IMR-90 (cell line): ENCODE data around the gene ZNF550. TPM values are rescaled to one million over a fixed set of nuclear protein-coding genes. Genes with fewer than 3 reads are reported as not detected.
"Not testable (repeated sequence)": the region's sequence is repeated elsewhere in the genome, so short reads cannot be mapped to it uniquely, and the experiment has no call there.

Experiments used
- ATAC-seq: fragments of 200-7000 bp; cut with Tn5 transposase; 2 replicates; pipeline ENCODE4 v1.9.1; 2020; ENCODE audit warnings: low read depth, mild to moderate bottlenecking, moderate library complexity
- BruUV-seq: library from RNA; stranded (reverse); fragments of 400-500 nt; replicated peaks from 2 replicates; lab custom pipeline; 2021; lab: Mats Ljungman, UMichigan
- CTCF ChIA-PET: fragments of 300-600 bp; formaldehyde crosslinking; extraction: SDS; loops from one replicate; lab custom pipeline; 2021; ENCODE audit warnings: antibody characterized with exemption; lab: Yijun Ruan, JAX
- POLR2A ChIA-PET: fragments of 300-600 bp; sonication (Branson Sonifier 250); formaldehyde crosslinking; loops from one replicate; lab custom pipeline; 2022; ENCODE audit warnings: antibody characterized with exemption; ENCODE audit not compliant: unreplicated experiment; lab: Charles Lee
- DNase-seq: peaks from one replicate; pipeline ENCODE4 v3.0.0; 2013
- H2AFZ ChIP-seq: replicated peaks from 2 replicates; pipeline ENCODE3; 2013; ENCODE audit warnings: low read length, mild to moderate bottlenecking; ENCODE audit not compliant: poor library complexity
- H2AK5ac ChIP-seq: 2 replicates; pipeline ENCODE4 v1.6.1; 2013; ENCODE audit warnings: low read depth, low read length, inconsistent platforms
- H2AK9ac ChIP-seq: replicated peaks from 2 replicates; pipeline ENCODE3; 2013; ENCODE audit warnings: mild to moderate bottlenecking, low read depth, low read length, moderate library complexity; ENCODE audit not compliant: poor library complexity
- H2BK120ac ChIP-seq: 2 replicates; pipeline ENCODE4 v1.6.1; 2013; ENCODE audit warnings: low read depth, low read length, inconsistent platforms
- H2BK15ac ChIP-seq: 3 replicates; pipeline ENCODE4 v1.6.1; 2013; ENCODE audit warnings: low read depth, low read length, inconsistent platforms
- H2BK20ac ChIP-seq: 2 replicates; pipeline ENCODE4 v1.6.1; 2013; ENCODE audit warnings: low read depth, mild to moderate bottlenecking, inconsistent platforms, low read length, moderate library complexity
- H2BK5ac ChIP-seq: 2 replicates; pipeline ENCODE4 v1.6.1; 2013; ENCODE audit warnings: mild to moderate bottlenecking, low read depth, low read length, inconsistent platforms; ENCODE audit not compliant: poor library complexity, severe bottlenecking
- H3K14ac ChIP-seq: replicated peaks from 2 replicates; pipeline ENCODE4 v1.6.1; 2013; ENCODE audit warnings: low read depth, low read length, inconsistent platforms
- H3K18ac ChIP-seq: 2 replicates; pipeline ENCODE4 v1.6.1; 2013; ENCODE audit warnings: low read depth, low read length, control low read depth
- H3K23ac ChIP-seq: 2 replicates; pipeline ENCODE4 v1.6.1; 2013; ENCODE audit warnings: low read depth, low read length, inconsistent platforms
- H3K27ac ChIP-seq: 2 replicates; pipeline ENCODE4 v1.5.1; 2013; ENCODE audit warnings: mild to moderate bottlenecking, control low read depth, low read length; ENCODE audit not compliant: insufficient read depth
- H3K27me3 ChIP-seq: 2 replicates; pipeline ENCODE4 v1.6.1; 2013; ENCODE audit warnings: low read length; ENCODE audit not compliant: control insufficient read depth, insufficient read depth
- H3K36me3 ChIP-seq: 2 replicates; pipeline ENCODE4 v1.6.1; 2013; ENCODE audit warnings: low read length, mixed read lengths; ENCODE audit not compliant: control insufficient read depth, insufficient read depth
- H3K4ac ChIP-seq: 2 replicates; pipeline ENCODE4 v1.6.1; 2013; ENCODE audit warnings: low read depth, low read length, inconsistent platforms
- H3K4me1 ChIP-seq: 2 replicates; pipeline ENCODE4 v1.6.1; 2013; ENCODE audit warnings: low read length, mixed read lengths; ENCODE audit not compliant: control insufficient read depth, insufficient read depth
- H3K4me2 ChIP-seq: 2 replicates; pipeline ENCODE4 v1.6.1; 2013; ENCODE audit warnings: low read depth, mild to moderate bottlenecking, control low read depth, low read length, moderate library complexity
- H3K4me3 ChIP-seq: 2 replicates; pipeline ENCODE4 v1.5.1; 2013; ENCODE audit warnings: low read depth, mild to moderate bottlenecking, control low read depth, low read length, moderate library complexity; ENCODE audit not compliant: insufficient read depth
- H3K56ac ChIP-seq: 2 replicates; pipeline ENCODE4 v1.6.1; 2013; ENCODE audit warnings: low read length, inconsistent platforms; ENCODE audit not compliant: insufficient read depth; ENCODE audit errors: extremely low read depth
- H3K79me1 ChIP-seq, 2 experiments: 2 replicates each; pipeline ENCODE4 v1.6.1; 2013; ENCODE audit warnings: low read length in 2 of 2, inconsistent platforms in 1 of 2, low read depth in 1 of 2
- H3K9ac ChIP-seq: 2 replicates; pipeline ENCODE4 v1.6.1; 2013; ENCODE audit warnings: low read depth, low read length, control low read depth
- H3K9me1 ChIP-seq: 2 replicates; pipeline ENCODE4 v1.6.1; 2013; ENCODE audit warnings: low read length, inconsistent platforms; ENCODE audit not compliant: insufficient read depth
- H3K9me3 ChIP-seq: 2 replicates; pipeline ENCODE4 v1.6.1; 2013; ENCODE audit warnings: low read length; ENCODE audit not compliant: control insufficient read depth, insufficient read depth
- H4K20me1 ChIP-seq: 2 replicates; pipeline ENCODE4 v1.6.1; 2013; ENCODE audit warnings: low read length, inconsistent platforms; ENCODE audit not compliant: insufficient read depth
- H4K5ac ChIP-seq: 2 replicates; pipeline ENCODE4 v1.6.1; 2013; ENCODE audit warnings: mild to moderate bottlenecking, low read depth, low read length, control low read depth
- H4K8ac ChIP-seq, 2 experiments: 2 replicates each; pipeline ENCODE4 v1.6.1; 2013; ENCODE audit warnings: low read depth in 2 of 2, low read length in 2 of 2, control low read depth in 1 of 2, inconsistent platforms in 1 of 2
- H4K91ac ChIP-seq: 2 replicates; pipeline ENCODE4 v1.6.1; 2013; ENCODE audit warnings: low read depth, low read length, inconsistent platforms; ENCODE audit not compliant: insufficient read depth
- WGBS, 2 experiments: methylation state at CpG; one replicate each; pipeline versions ENCODE4 v1.1.5 to v1.1.7; 2013; ENCODE audit warnings: missing lambda C conversion rate in 2 of 2; ENCODE audit not compliant: insufficient read length in 1 of 2; ENCODE audit errors: extremely low coverage in 2 of 2; 5-methylcytosine and 5-hydroxymethylcytosine counted together
- dilution Hi-C: fragments of 300-500 bp; cut with HindIII; formaldehyde crosslinking; loops from one replicate; pipeline ENCODE4 v1.14.3; 2018; ENCODE audit warnings: low sequenced_read_pairs; ENCODE audit not compliant: unreplicated experiment
- in situ Hi-C: fragments of 300-500 bp; cut with MboI; formaldehyde crosslinking; loops from 3 replicates; pipeline ENCODE4 v1.14.3; 2019; ENCODE audit warnings: low sequenced_read_pairs, inconsistent platforms, mixed read lengths
- intact Hi-C: fragments of 100-400 bp; cut with micrococcal nuclease; formaldehyde crosslinking; loops from 2 replicates; pipeline ENCODE4 v1.10.0; 2022
- polyA plus RNA-seq, 3 experiments: library from polyadenylated mRNA; depleted of rRNA; stranded (reverse); fragments of >200 nt; gene quantifications; 2 replicates each; pipeline ENCODE4 v1.2.3, GENCODE V29; 2012; ENCODE audit warnings: low replicate concordance in 1 of 3
- total RNA-seq: library from RNA; depleted of rRNA; stranded (reverse); fragments of >200 nt; gene quantifications from 2 replicates; pipeline ENCODE4 v1.2.3, GENCODE V29; 2012

Gene ZNF550
- total and polyA plus RNA-seq, 2 of the 4 experiments (the other 2 are of a cell fraction), result 5.7 to 12.5 TPM

GRCh38 chr19:57488299-57488644 lies 71.4 kb downstream of the ZNF550 start:
- intact Hi-C loops, dilution Hi-C loops, in situ Hi-C loops, H3K23ac ChIP-seq, H3K27me3 ChIP-seq, H3K9me1 ChIP-seq, H4K20me1 ChIP-seq, H2BK120ac ChIP-seq, BruUV-seq, H2BK20ac ChIP-seq, H3K4me1 ChIP-seq, H3K9me3 ChIP-seq, CTCF ChIA-PET, H2BK5ac ChIP-seq, POLR2A ChIA-PET: not testable (repeated sequence)
- ATAC-seq (peak; percentile 22; the same call in 1 of the 2 replicates), DNase-seq (peak; percentile 29)
- Histone ChIP-seq H2AK5ac (peak overlapping the region; percentile 11; the same call in 1 of the 2 replicates), H3K18ac (peak overlapping the region; percentile 94; the same call in 1 of the 2 replicates), H3K79me1 (peaks cover 12 to 18% of the 10 kb centered on the region in 2 experiments), H3K9ac (peak overlapping the region; percentile 85), H2AK9ac (peak overlapping the region; percentile 89), H3K36me3 (peaks cover 25% of the 10 kb centered on the region), H4K91ac (peak overlapping the region; percentile 70), H3K4me2 (peak overlapping the region; percentile 99), H4K8ac (peak overlapping the region; percentile 80 to 89; a peak in 3 of 4 replicates), H4K5ac (peak overlapping the region; percentile 88), H2BK15ac (0 out of 3 replicates have a peak overlapping the region, but pooled peaks have one; percentile 63), H3K4ac (peak overlapping the region; percentile 29), H3K27ac (peak overlapping the region; percentile 79; the same call in 1 of the 2 replicates), H3K14ac (peak overlapping the region; percentile 67; the same call in 1 of the 2 replicates), H3K4me3 (peak overlapping the region; percentile 52), H3K56ac (peak overlapping the region; percentile 10; the same call in 1 of the 2 replicates), H2AFZ (peak overlapping the region; percentile 40)
- WGBS, 2 experiments, result no CpG with 5 or more reads among the region's 1 CpG

GRCh38 chr19:57487477-57488298 lies 72.0 kb downstream of the ZNF550 start, which contains the start of gene ZNF419:
TSS of gene ZNF419 (plus strand) at chr19:57487750. CDS start at chr19:57487951, 201 bp downstream.
- Histone ChIP-seq H3K4me3 (peak within 1 kb of the TSS; percentile 64), H2AK9ac (peak within 1 kb of the TSS; percentile 89), H2AK5ac (peak within 1 kb of the TSS; percentile 11; the same call in 1 of the 2 replicates), H4K91ac (peak within 1 kb of the TSS; percentile 70), H4K5ac (peak within 1 kb of the TSS; percentile 88), H2BK15ac (0 out of 3 replicates have a peak within 1 kb of the TSS, but pooled peaks have one; percentile 63), H3K4me2 (peak within 1 kb of the TSS; percentile 99), H3K14ac (peak within 1 kb of the TSS; percentile 67; the same call in 1 of the 2 replicates), H3K56ac (peak within 1 kb of the TSS; percentile 10; the same call in 1 of the 2 replicates), H3K4ac (peak within 1 kb of the TSS; percentile 29), H3K18ac (peak within 1 kb of the TSS; percentile 94; the same call in 1 of the 2 replicates), H3K79me1 (peaks cover 12 to 18% of the 10 kb centered on the region in 2 experiments), H3K9ac (peak within 1 kb of the TSS; percentile 85), H4K8ac (peak within 1 kb of the TSS; percentile 80 to 89; a peak in 3 of 4 replicates), H3K36me3 (peaks cover 19% of the 10 kb centered on the region), H3K27ac (peak within 1 kb of the TSS; percentile 79), H2AFZ (peak within 1 kb of the TSS; percentile 96)
- H3K27me3 ChIP-seq, H2BK20ac ChIP-seq, in situ Hi-C loops, H2BK120ac ChIP-seq, POLR2A ChIA-PET, H3K4me1 ChIP-seq, H3K9me1 ChIP-seq, H3K23ac ChIP-seq, dilution Hi-C loops, CTCF ChIA-PET, H3K9me3 ChIP-seq, H4K20me1 ChIP-seq, intact Hi-C loops, H2BK5ac ChIP-seq, BruUV-seq: not testable (repeated sequence)
- DNase-seq (peak; percentile 84), ATAC-seq (peak; percentile 98)
- 3% methylated on average over 8 of the region's 69 CpGs; no CpG with 5 or more reads in 1 of the 2 experiments for WGBS, 2 experiments
